ENCODE data around the gene DNAH11.

DNA sequence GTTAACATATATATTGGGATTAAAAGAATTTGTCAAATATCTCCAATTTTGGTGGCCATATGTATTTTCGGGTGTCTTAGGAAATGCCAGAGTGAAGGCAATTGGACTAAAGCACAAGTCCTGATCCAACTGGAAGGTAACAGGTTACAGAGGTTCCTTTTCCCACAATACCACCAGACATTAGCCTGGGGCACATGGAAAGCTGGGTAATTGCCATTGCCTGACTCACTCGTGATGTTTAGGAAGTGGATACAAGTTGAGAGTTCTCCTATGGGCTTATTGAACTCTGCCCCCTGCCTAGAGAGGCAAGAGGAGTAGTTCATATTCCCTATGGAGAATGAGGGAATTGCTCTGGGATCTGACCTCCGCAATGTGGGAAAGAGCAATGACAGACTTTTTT is 5.7 kb downstream of the DNAH11 start:
- TF ChIP-seq, protein P1, sequence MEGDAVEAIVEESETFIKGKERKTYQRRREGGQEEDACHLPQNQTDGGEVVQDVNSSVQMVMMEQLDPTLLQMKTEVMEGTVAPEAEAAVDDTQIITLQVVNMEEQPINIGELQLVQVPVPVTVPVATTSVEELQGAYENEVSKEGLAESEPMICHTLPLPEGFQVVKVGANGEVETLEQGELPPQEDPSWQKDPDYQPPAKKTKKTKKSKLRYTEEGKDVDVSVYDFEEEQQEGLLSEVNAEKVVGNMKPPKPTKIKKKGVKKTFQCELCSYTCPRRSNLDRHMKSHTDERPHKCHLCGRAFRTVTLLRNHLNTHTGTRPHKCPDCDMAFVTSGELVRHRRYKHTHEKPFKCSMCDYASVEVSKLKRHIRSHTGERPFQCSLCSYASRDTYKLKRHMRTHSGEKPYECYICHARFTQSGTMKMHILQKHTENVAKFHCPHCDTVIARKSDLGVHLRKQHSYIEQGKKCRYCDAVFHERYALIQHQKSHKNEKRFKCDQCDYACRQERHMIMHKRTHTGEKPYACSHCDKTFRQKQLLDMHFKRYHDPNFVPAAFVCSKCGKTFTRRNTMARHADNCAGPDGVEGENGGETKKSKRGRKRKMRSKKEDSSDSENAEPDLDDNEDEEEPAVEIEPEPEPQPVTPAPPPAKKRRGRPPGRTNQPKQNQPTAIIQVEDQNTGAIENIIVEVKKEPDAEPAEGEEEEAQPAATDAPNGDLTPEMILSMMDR (IDR thresholded peaks at IDR 0.05): no peak
- TF ChIP-seq EZH2phosphoT487 (IDR thresholded peaks at IDR 0.05): no peak

All from neural progenitor cell (in vitro differentiated cells).